ENCODE measurements around the gene ETV6. TPM values are rescaled to one million over a fixed set of nuclear protein-coding genes. Genes with fewer than 3 reads are reported as not detected.

ETV6 gene
- total RNA-seq, 1 experiment from 2014 or later: 17.2 TPM

- TF ChIP-seq SIN3A (IDR thresholded peaks at IDR 0.05; ENCODE audit: borderline replicate concordance, insufficient read depth, low read depth, low read length) (no peak), POLR2AphosphoS5 (IDR thresholded peaks at IDR 0.05; ENCODE audit: low read depth, low read length) (no peak)
- intact Hi-C loops (cut with micrococcal nuclease; ENCODE audit: unreplicated experiment) (no loop called here), in situ Hi-C loops (cut with HindIII; ENCODE audit: low pct_unique_long_range_greater_than_20kb, low sequenced_read_pairs) (no loop called here)
- no TSS peak for BruUV-seq (replicated peaks)
- Histone ChIP-seq H3K4me3 (ENCODE audit: low read depth in 2 of 2, low read length in 2 of 2) (no peak overlapping the region), H3K4me1 (ENCODE audit: control insufficient read depth, insufficient read depth, low read length) (no peaks in the 10 kb centered on the region), H3K36me3 (ENCODE audit: control insufficient read depth, insufficient read depth, low read length) (no peaks in the 10 kb centered on the region), H3K27ac (ENCODE audit: low read length) (no peak overlapping the region), H3K9me3 (ENCODE audit: control insufficient read depth, insufficient read depth, low read depth, low read length) (no peaks in the 10 kb centered on the region), H3K27me3 (ENCODE audit: control insufficient read depth, insufficient read depth, low read length) (no peaks in the 10 kb centered on the region)
- POLR2A ChIA-PET: no interaction called here
- CTCF ChIA-PET: no interaction called here
- DNase-seq (ENCODE audit: low read depth, low spot score) (no peak), ATAC-seq (no peak)
Observed at GRCh38 chr12:11767798-11768197, 118.3 kb downstream of the ETV6 start.

GRCh38 chr12:11768233-11768965 is 118.9 kb downstream of the ETV6 start:
- Histone ChIP-seq H3K4me3 (ENCODE audit: low read depth in 2 of 2, low read length in 2 of 2) (no peak overlapping the region), H3K27me3 (ENCODE audit: control insufficient read depth, insufficient read depth, low read length) (no peaks in the 10 kb centered on the region), H3K9me3 (ENCODE audit: control insufficient read depth, insufficient read depth, low read depth, low read length) (no peaks in the 10 kb centered on the region), H3K36me3 (ENCODE audit: control insufficient read depth, insufficient read depth, low read length) (no peaks in the 10 kb centered on the region), H3K4me1 (ENCODE audit: control insufficient read depth, insufficient read depth, low read length) (no peaks in the 10 kb centered on the region), H3K27ac (ENCODE audit: low read length) (no peak overlapping the region)
- BruUV-seq (replicated peaks): no TSS peak
- CTCF ChIA-PET: interaction anchor here (0.6 kb wide), 1 partner anchor 26 kb away, joined by 5 read pairs; no protein-coding TSS in a partner anchor
- intact Hi-C loops (cut with micrococcal nuclease; ENCODE audit: unreplicated experiment) (no loop called here), in situ Hi-C loops (cut with HindIII; ENCODE audit: low pct_unique_long_range_greater_than_20kb, low sequenced_read_pairs) (no loop called here)
- DNase-seq (ENCODE audit: low read depth, low spot score) (no peak), ATAC-seq (no peak)
- POLR2A ChIA-PET: no interaction called here
- no peak for TF ChIP-seq REST (IDR thresholded peaks at IDR 0.05; ENCODE audit: insufficient read depth in 1 of 2, low read depth in 2 of 2, low read length in 1 of 2)
- no peak for TF ChIP-seq CTCF (IDR thresholded peaks at IDR 0.05)
- no peak for TF ChIP-seq TCF7L2 (IDR thresholded peaks at IDR 0.05; ENCODE audit: low read depth, low read length)
- TF ChIP-seq SIN3A (IDR thresholded peaks at IDR 0.05; ENCODE audit: borderline replicate concordance, insufficient read depth, low read depth, low read length): no peak
- TF ChIP-seq POLR2AphosphoS5 (IDR thresholded peaks at IDR 0.05; ENCODE audit: low read depth, low read length): no peak

Measured in Panc1 (cell line).